Uterus (tissue), 4 donors: Measurements from ENCODE around the gene ZNF350. TPM values are rescaled to one million over a fixed set of nuclear protein-coding genes. Genes with fewer than 3 reads are reported as not detected.
"Not testable (repeated sequence)": the region's sequence is repeated elsewhere in the genome, so short reads cannot be mapped to it uniquely, and the experiment has no call there.

Experiments used
- DNase-seq, 2 donors: peaks; one replicate each; pipeline ENCODE4 v3.0.0-alpha.2; 2019 to 2020
- H3K27ac ChIP-seq, 2 donors: fragments of 200-600 bp; sonication (generic); 1 replicate in 1 of 2; 2 replicates in 1 of 2; pipeline ENCODE4 v1.5.1; 2016 to 2018
- H3K27me3 ChIP-seq, 2 donors: fragments of 200-600 bp; sonication (generic); one replicate each; pipeline ENCODE4 v1.5.1; 2018 to 2019; ENCODE audit warnings: control low read depth in 1 of 2
- H3K36me3 ChIP-seq, 2 donors: fragments of 200-600 bp; sonication (generic); one replicate each; pipeline ENCODE4 v1.5.1; 2019; ENCODE audit warnings: control low read depth in 1 of 2
- H3K4me1 ChIP-seq, 2 donors: fragments of 200-600 bp; sonication (generic); one replicate each; pipeline ENCODE4 v1.5.1; 2018 to 2019; ENCODE audit warnings: control low read depth in 1 of 2
- H3K4me3 ChIP-seq, 2 donors: fragments of 200-600 bp; sonication (generic); 1 replicate in 1 of 2; 2 replicates in 1 of 2; pipeline ENCODE4 v1.5.1; 2018 to 2019; ENCODE audit warnings: mild to moderate bottlenecking in 1 of 2
- H3K9me3 ChIP-seq, 2 donors: fragments of 200-600 bp; sonication (generic); one replicate each; pipeline ENCODE4 v1.5.1; 2019; ENCODE audit warnings: control low read depth in 1 of 2
- CTCF ChIP-seq, 4 experiments: fragments of 200-600 bp in 2 of 4; fragments of 450-650 bp in 2 of 4; sonication (generic) in 2 of 4; IDR thresholded peaks; one replicate each; pipeline ENCODE4 v1.5.1; 2016 to 2019; ENCODE audit warnings: antibody characterized with exemption in 4 of 4, mild to moderate bottlenecking in 2 of 4, moderate library complexity in 1 of 4
- POLR2A ChIP-seq, 2 donors: fragments of 450-650 bp; IDR thresholded peaks; one replicate each; pipeline ENCODE4 v1.6.1; 2016; ENCODE audit warnings: antibody characterized with exemption in 2 of 2, mild to moderate bottlenecking in 1 of 2, moderate library complexity in 1 of 2
- intact Hi-C: fragments of 100-400 bp; cut with DNase I; formaldehyde crosslinking; loops from one replicate; pipeline ENCODE4 v1.15.1; 2023; ENCODE audit warnings: low total_unique reads
- total RNA-seq, 4 donors: library from RNA; depleted of rRNA in 3 of 4; stranded (reverse); fragments of >200 nt in 3 of 4; gene quantifications; one replicate each; pipeline versions ENCODE4 v1.1.0 to v1.2.4, GENCODE V29; 2014 to 2023
- donor health status: DM: yes; HTN: yes; CAD: no.

Gene ZNF350
- total RNA-seq, 4 donors from 2014 or later, result 2.3 to 28.0 (median 15.1) TPM

DNA sequence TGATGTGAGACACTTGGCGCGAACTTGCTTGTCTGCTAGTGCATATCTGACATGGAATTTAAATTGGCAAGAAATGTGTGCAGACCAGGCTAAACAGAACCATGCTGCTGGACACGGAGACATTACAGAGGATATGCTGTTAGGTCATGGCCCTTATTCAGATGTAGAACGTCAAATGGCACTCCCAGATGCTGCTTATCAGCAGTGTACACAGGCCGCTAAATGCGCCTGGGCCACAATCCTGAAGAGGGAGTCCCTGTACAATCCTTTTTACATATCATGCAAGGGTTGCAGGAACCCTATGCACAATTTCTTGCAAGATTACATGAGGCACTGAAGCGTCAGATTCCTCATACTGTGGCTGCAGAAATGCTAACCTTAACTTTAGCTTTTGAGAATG lies 9.3 kb downstream of the ZNF350 start:
- intact Hi-C loops, result no loop called here
- Histone ChIP-seq H3K27me3 (no peaks in the 10 kb centered on the region), H3K4me1 (no peaks in the 10 kb centered on the region), H3K36me3 (no peaks in the 10 kb centered on the region), H3K4me3 (no peak overlapping the region), H3K27ac (no peak overlapping the region), H3K9me3 (peaks cover 0 to 90% of the 10 kb centered on the region in 2 donors)
- DNase-seq, result no peak
- TF ChIP-seq POLR2A (IDR thresholded peaks at IDR 0.05) (no peak), CTCF (IDR thresholded peaks at IDR 0.05) (no peak)

DNA sequence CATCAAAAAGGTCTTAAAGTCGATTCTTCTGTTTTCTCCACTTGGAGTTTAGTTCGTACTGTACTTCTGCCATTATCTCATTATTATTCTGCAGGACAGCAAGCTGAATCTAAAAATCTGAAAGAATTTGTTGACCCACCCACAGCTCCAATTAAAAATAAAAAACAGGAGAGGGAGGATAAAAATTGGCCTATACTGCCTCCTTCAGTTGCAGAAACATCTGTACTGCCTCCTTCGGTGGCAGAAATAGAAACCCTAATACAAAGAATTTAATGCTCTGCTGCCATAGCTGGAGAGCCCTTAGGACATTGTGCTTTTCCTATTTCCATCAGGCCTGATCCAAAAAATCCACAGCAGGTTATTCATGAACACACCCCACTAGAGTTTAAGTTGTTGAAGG lies 9.8 kb downstream of the ZNF350 start:
- DNase-seq, result no peak
- Histone ChIP-seq H3K36me3 (no peaks in the 10 kb centered on the region), H3K4me3 (no peak overlapping the region), H3K27me3 (no peaks in the 10 kb centered on the region), H3K4me1 (no peaks in the 10 kb centered on the region), H3K27ac (no peak overlapping the region), H3K9me3 (peaks cover 0 to 90% of the 10 kb centered on the region in 2 donors)
- no peak for TF ChIP-seq CTCF (IDR thresholded peaks at IDR 0.05)
- no peak for TF ChIP-seq POLR2A (IDR thresholded peaks at IDR 0.05)
- intact Hi-C loops, result no loop called here

DNA sequence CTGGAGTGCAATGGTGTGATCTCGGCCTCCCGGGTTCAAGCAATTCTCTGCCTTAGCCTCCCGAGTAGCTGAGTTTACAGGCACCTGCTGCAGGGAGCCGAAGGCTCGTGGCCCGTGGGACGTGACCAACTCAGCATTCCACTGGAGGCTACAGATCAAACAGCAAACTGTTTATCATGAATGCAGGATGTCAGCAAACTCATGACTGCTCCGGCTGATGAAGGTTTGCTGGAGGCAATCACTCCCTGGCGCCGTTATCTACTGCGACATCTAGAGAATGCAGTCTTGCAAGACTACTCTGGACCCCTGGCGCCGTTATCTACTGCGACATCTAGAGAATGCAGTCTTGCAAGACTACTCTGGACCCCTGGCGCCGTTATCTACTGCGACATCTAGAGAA lies 10.9 kb downstream of the ZNF350 start:
- H3K27ac ChIP-seq, result not testable (repeated sequence)
- peaks cover 0 to 91% of the 10 kb centered on the region in 2 donors for H3K9me3 ChIP-seq

DNA sequence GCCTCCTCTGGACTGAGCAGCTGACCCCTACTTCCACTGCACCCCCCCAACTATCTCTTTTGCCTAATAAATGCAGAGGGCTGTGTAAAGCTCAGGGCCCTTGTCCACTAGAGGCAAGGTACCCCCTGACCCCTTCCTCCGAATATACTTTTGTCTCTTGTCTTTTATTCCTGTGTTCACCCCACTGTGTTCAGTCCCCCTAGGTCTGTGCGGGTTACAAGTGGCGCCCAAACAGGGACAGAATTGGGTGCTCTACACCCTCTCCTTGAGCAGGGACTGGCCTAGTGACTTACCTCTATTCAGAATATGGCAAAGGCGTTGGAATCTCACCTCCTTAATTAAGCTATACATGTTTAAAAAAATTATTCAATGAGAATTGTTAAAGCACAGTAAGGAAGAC lies 15.0 kb downstream of the ZNF350 start:
- peaks cover 0 to 96% of the 10 kb centered on the region in 2 donors for H3K9me3 ChIP-seq
- H3K4me3 ChIP-seq, result no peak overlapping the region

More for the DNA sequence above, 10.9 kb downstream of the ZNF350 start:
- H3K27me3 ChIP-seq, H3K36me3 ChIP-seq, H3K4me3 ChIP-seq, DNase-seq, intact Hi-C loops, H3K4me1 ChIP-seq: not testable (repeated sequence)

DNA sequence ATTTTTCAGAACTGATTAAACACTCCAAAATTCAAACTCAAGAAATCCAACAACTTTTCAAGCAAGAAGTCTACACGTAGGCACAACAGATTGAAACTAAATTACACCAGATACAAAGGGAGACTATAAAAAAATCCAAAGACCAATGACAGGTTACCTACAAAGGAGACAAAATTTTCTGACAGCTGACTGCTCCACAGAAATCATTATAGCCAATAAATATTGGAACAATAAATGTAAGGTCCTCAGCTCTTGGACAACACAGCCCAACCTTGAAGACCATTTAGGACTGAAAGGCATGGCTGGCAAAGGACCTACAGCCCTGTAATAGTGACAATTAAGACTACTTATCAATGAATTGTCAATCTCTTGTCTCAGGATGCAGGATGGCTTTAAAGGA lies 15.9 kb downstream of the ZNF350 start:
- Histone ChIP-seq H3K4me3 (no peak overlapping the region), H3K27ac (no peak overlapping the region), H3K36me3 (no peaks in the 10 kb centered on the region), H3K4me1 (no peaks in the 10 kb centered on the region), H3K9me3 (peaks cover 3 to 98% of the 10 kb centered on the region in 2 donors), H3K27me3 (no peaks in the 10 kb centered on the region)
- TF ChIP-seq POLR2A (IDR thresholded peaks at IDR 0.05) (no peak), CTCF (IDR thresholded peaks at IDR 0.05) (no peak)
- intact Hi-C loops, result no loop called here
- no peak for DNase-seq

More for the DNA sequence above, 15.0 kb downstream of the ZNF350 start:
- H3K36me3 ChIP-seq, result no peaks in the 10 kb centered on the region
- TF ChIP-seq POLR2A (IDR thresholded peaks at IDR 0.05), result no peak
- no peak for TF ChIP-seq CTCF (IDR thresholded peaks at IDR 0.05)
- H3K4me1 ChIP-seq, result no peaks in the 10 kb centered on the region
- no peak overlapping the region for H3K27ac ChIP-seq
- intact Hi-C loops, result no loop called here
- DNase-seq, result no peak
- H3K27me3 ChIP-seq, result no peaks in the 10 kb centered on the region

- TF ChIP-seq CTCF (IDR thresholded peaks at IDR 0.05), result no peak
- TF ChIP-seq POLR2A (IDR thresholded peaks at IDR 0.05), result no peak
- DNase-seq, result no peak
- Histone ChIP-seq H3K27me3 (no peaks in the 10 kb centered on the region), H3K9me3 (peaks cover 5 to 82% of the 10 kb centered on the region in 2 donors), H3K27ac (no peak overlapping the region), H3K4me1 (no peaks in the 10 kb centered on the region), H3K36me3 (no peaks in the 10 kb centered on the region), H3K4me3 (no peak overlapping the region)
- intact Hi-C loops, result no loop called here
Measured at GRCh38 chr19:51965583-51965982, 21.1 kb downstream of the ZNF350 start.

DNA sequence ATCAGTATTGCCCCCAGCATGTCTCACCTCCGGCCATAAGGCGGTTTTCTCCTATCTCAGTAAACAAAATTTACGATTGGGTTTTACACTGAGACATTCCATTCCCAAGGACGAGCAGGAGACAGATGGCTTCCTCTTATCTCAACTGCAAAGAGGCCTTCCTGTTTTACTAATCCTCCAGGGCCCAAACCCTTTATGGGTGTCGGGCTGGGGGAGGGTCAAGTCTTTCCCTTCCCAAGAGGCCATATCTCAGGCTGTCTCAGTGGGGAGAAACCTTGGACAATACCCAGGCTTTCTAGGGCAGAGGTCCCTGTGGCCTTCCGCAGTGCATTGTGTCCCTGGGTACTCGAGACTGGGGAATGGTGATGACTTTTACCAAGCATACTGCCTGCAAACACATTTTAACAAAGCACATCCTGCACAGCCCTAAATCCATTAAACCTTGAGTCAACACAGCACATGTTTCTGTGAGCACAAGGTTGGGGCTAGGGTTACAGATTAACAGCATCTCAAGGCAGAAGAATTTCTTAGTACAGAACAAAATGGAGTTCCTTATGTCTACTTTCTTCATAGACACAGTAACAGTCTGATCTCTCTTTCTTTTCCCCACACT lies 25.9 kb downstream of the ZNF350 start:
- H3K27ac ChIP-seq, DNase-seq, intact Hi-C loops, H3K36me3 ChIP-seq, H3K4me3 ChIP-seq, H3K4me1 ChIP-seq, H3K27me3 ChIP-seq: not testable (repeated sequence)
- H3K9me3 ChIP-seq, result peaks cover 1 to 35% of the 10 kb centered on the region in 2 donors
